Measurements from ENCODE around the gene ZNF474. TPM values are rescaled to one million over a fixed set of nuclear protein-coding genes. Genes with fewer than 3 reads are reported as not detected.

ZNF474 gene
- total RNA-seq, 2 experiments from 2014 or later, result 0.28 TPM; not detected in 1

- Mint-ChIP-seq H3K27me3 (no peaks in the 10 kb centered on the region), H3K27ac (no peak overlapping the region), H3K4me1 (ENCODE audit: low read depth) (peaks cover 13% of the 10 kb centered on the region), H3K36me3 (ENCODE audit: low read depth) (no peaks in the 10 kb centered on the region), H3K9me3 (no peaks in the 10 kb centered on the region), H3K4me3 (no peak overlapping the region)
- no peak overlapping the region for H3K4me3 ChIP-seq (ENCODE audit: low read length)
- no peaks in the 10 kb centered on the region for H3K36me3 ChIP-seq (ENCODE audit: insufficient read depth, low read length)
- ChIA-PET CTCF (no interaction called here), POLR2A (no interaction called here)
- H3K4me1 ChIP-seq (ENCODE audit: insufficient read depth, low read length), result peaks cover 6% of the 10 kb centered on the region
- intact Hi-C loops (cut with DNase I, micrococcal nuclease), result no loop called here
- H3K27me3 ChIP-seq (ENCODE audit: control insufficient read depth in 1 of 2, insufficient read depth in 2 of 2, low read length in 2 of 2), result no peaks in the 10 kb centered on the region
- H3K9me3 ChIP-seq (ENCODE audit: control insufficient read depth in 1 of 2, insufficient read depth in 1 of 2, low read length in 2 of 2), result no peaks in the 10 kb centered on the region
- DNase-seq (no peak), ATAC-seq (ENCODE audit: poor library complexity) (no peak)
- no peak overlapping the region for H3K27ac ChIP-seq (ENCODE audit: low read depth in 1 of 2, low read length in 2 of 2)
- TF ChIP-seq CTCF (IDR thresholded peaks at IDR 0.05), result no peak
Measured at GRCh38 chr5:122150215-122150614, 20.9 kb downstream of the ZNF474 start.

- no peak for TF ChIP-seq CTCF (IDR thresholded peaks at IDR 0.05)
- peaks cover 6% of the 10 kb centered on the region for H3K4me1 ChIP-seq (ENCODE audit: insufficient read depth, low read length)
- no peak for DNase-seq
- Mint-ChIP-seq H3K27me3 (no peaks in the 10 kb centered on the region), H3K27ac (no peak overlapping the region), H3K4me3 (no peak overlapping the region), H3K36me3 (ENCODE audit: low read depth) (no peaks in the 10 kb centered on the region), H3K4me1 (ENCODE audit: low read depth) (peaks cover 17% of the 10 kb centered on the region), H3K9me3 (no peaks in the 10 kb centered on the region)
- POLR2A ChIA-PET, result no interaction called here
- no peak overlapping the region for H3K27ac ChIP-seq (ENCODE audit: low read depth in 1 of 2, low read length in 2 of 2)
- no peaks in the 10 kb centered on the region for H3K27me3 ChIP-seq (ENCODE audit: control insufficient read depth in 1 of 2, insufficient read depth in 2 of 2, low read length in 2 of 2)
- CTCF ChIA-PET, result no interaction called here
- H3K4me3 ChIP-seq (ENCODE audit: low read length), result no peak overlapping the region
- H3K9me3 ChIP-seq (ENCODE audit: control insufficient read depth in 1 of 2, insufficient read depth in 1 of 2, low read length in 2 of 2), result no peaks in the 10 kb centered on the region
- intact Hi-C loops (cut with DNase I, micrococcal nuclease), result no loop called here
- ATAC-seq (ENCODE audit: poor library complexity), result no peak
- H3K36me3 ChIP-seq (ENCODE audit: insufficient read depth, low read length), result no peaks in the 10 kb centered on the region
Measured at GRCh38 chr5:122151640-122152039, 22.3 kb downstream of the ZNF474 start.

GRCh38 chr5:122152266-122152900 is 23.0 kb downstream of the ZNF474 start:
- H3K4me3 ChIP-seq (ENCODE audit: low read length), result no peak overlapping the region
- ChIA-PET POLR2A (no interaction called here), CTCF (no interaction called here)
- H3K27me3 ChIP-seq (ENCODE audit: control insufficient read depth in 1 of 2, insufficient read depth in 2 of 2, low read length in 2 of 2), result no peaks in the 10 kb centered on the region
- H3K4me1 ChIP-seq (ENCODE audit: insufficient read depth, low read length), result peaks cover 6% of the 10 kb centered on the region
- no peak for TF ChIP-seq CTCF (IDR thresholded peaks at IDR 0.05)
- Mint-ChIP-seq H3K4me1 (ENCODE audit: low read depth) (peaks cover 17% of the 10 kb centered on the region), H3K9me3 (no peaks in the 10 kb centered on the region), H3K4me3 (no peak overlapping the region), H3K36me3 (ENCODE audit: low read depth) (no peaks in the 10 kb centered on the region), H3K27me3 (no peaks in the 10 kb centered on the region), H3K27ac (no peak overlapping the region)
- ATAC-seq (ENCODE audit: poor library complexity) (no peak), DNase-seq (no peak)
- H3K36me3 ChIP-seq (ENCODE audit: insufficient read depth, low read length), result no peaks in the 10 kb centered on the region
- intact Hi-C loops (cut with DNase I, micrococcal nuclease), result no loop called here
- H3K27ac ChIP-seq (ENCODE audit: low read depth in 1 of 2, low read length in 2 of 2), result no peak overlapping the region
- H3K9me3 ChIP-seq (ENCODE audit: control insufficient read depth in 1 of 2, insufficient read depth in 1 of 2, low read length in 2 of 2), result no peaks in the 10 kb centered on the region

Data from CD4-positive, alpha-beta T cell (primary cell).